SK-N-SH treated with all-trans-retinoic acid at 6 μM for 48 hours (cell line): ENCODE results near the gene REXO1.

Experiments
- ATAC-seq: fragments of 200-7000 bp; cut with Tn5 transposase; 3 replicates; pipeline ENCODE4 v1.9.1; 2020; ENCODE audit warnings: mild to moderate bottlenecking, moderate library complexity
- ARNTL ChIP-seq: fragments of 450-650 bp; formaldehyde crosslinking; IDR thresholded peaks from 2 replicates; pipeline ENCODE4 v1.5.0; 2020; ENCODE audit warnings: low read depth, mild to moderate bottlenecking, moderate library complexity, borderline replicate concordance
- BACH2 ChIP-seq: fragments of 250-450 bp; sonication (Bioruptor Pico); IDR thresholded peaks from 2 replicates; pipeline ENCODE4 v1.9.0; 2021; ENCODE audit warnings: mild to moderate bottlenecking, borderline replicate concordance
- CREB5 ChIP-seq: fragments of 250-450 bp; sonication (Bioruptor Pico); IDR thresholded peaks from 2 replicates; pipeline ENCODE4 v1.5.1; 2020; ENCODE audit warnings: low read depth, mild to moderate bottlenecking, moderate library complexity
- ESRRG ChIP-seq: fragments of 250-450 bp; sonication (Bioruptor Pico); IDR thresholded peaks from 2 replicates; pipeline ENCODE4 v1.6.1; 2021; ENCODE audit warnings: mild to moderate bottlenecking
- GLIS3 ChIP-seq: fragments of 250-450 bp; sonication (Bioruptor Pico); IDR thresholded peaks from 2 replicates; pipeline ENCODE4 v1.5.0; 2020; ENCODE audit warnings: mild to moderate bottlenecking, moderate library complexity
- ISL1 ChIP-seq: fragments of 250-450 bp; sonication (Bioruptor Pico); IDR thresholded peaks from 2 replicates; pipeline ENCODE4 v2.1.2; 2022; ENCODE audit warnings: mild to moderate bottlenecking, moderate library complexity
- PATZ1 ChIP-seq: fragments of 250-450 bp; sonication (Bioruptor Pico); IDR thresholded peaks from 2 replicates; pipeline ENCODE4 v1.8.0; 2020; ENCODE audit warnings: mild to moderate bottlenecking, moderate library complexity, borderline replicate concordance
- PPARA ChIP-seq: fragments of 250-450 bp; sonication (Bioruptor Pico); IDR thresholded peaks from 2 replicates; pipeline ENCODE4 v1.5.0; 2020; ENCODE audit warnings: mild to moderate bottlenecking, borderline replicate concordance
- RARB ChIP-seq: fragments of 250-450 bp; sonication (Bioruptor Pico); IDR thresholded peaks from 2 replicates; pipeline ENCODE4 v1.8.0; 2021; ENCODE audit warnings: mild to moderate bottlenecking, moderate library complexity
- SNAI2 ChIP-seq: fragments of 250-450 bp; sonication (Bioruptor Pico); IDR thresholded peaks from 2 replicates; pipeline ENCODE4 v1.5.0; 2020; ENCODE audit warnings: mild to moderate bottlenecking, moderate library complexity
- TCF4 ChIP-seq: fragments of 250-450 bp; sonication (Bioruptor Pico); IDR thresholded peaks from 2 replicates; pipeline ENCODE4 v1.8.0; 2021; ENCODE audit warnings: mild to moderate bottlenecking, moderate library complexity, borderline replicate concordance
- TSHZ2 ChIP-seq: fragments of 250-450 bp; sonication (Bioruptor Pico); IDR thresholded peaks from 2 replicates; pipeline ENCODE4 v1.5.0; 2020; ENCODE audit warnings: mild to moderate bottlenecking, moderate library complexity
- ZC3H10 ChIP-seq: fragments of 250-450 bp; sonication (Bioruptor Pico); IDR thresholded peaks from 2 replicates; pipeline ENCODE4 v1.5.1; 2021; ENCODE audit warnings: mild to moderate bottlenecking, moderate library complexity
- ZFP3 ChIP-seq: fragments of 250-450 bp; sonication (Bioruptor Pico); IDR thresholded peaks from 2 replicates; pipeline ENCODE4 v1.5.0; 2020; ENCODE audit warnings: mild to moderate bottlenecking, moderate library complexity
- ZFP30 ChIP-seq: fragments of 450-650 bp; formaldehyde crosslinking; IDR thresholded peaks from 2 replicates; pipeline ENCODE4 v1.5.0; 2022; ENCODE audit warnings: mild to moderate bottlenecking, moderate library complexity
- ZNF565 ChIP-seq: fragments of 450-650 bp; formaldehyde crosslinking; conservative IDR thresholded peaks from 2 replicates; pipeline ENCODE4 v1.5.0; 2020; ENCODE audit warnings: low read depth, mild to moderate bottlenecking, moderate library complexity
- ZNF70 ChIP-seq: fragments of 450-650 bp; formaldehyde crosslinking; IDR thresholded peaks from 2 replicates; pipeline ENCODE4 v1.5.0; 2020; ENCODE audit warnings: mild to moderate bottlenecking, moderate library complexity
- ZNF8 ChIP-seq: fragments of 450-650 bp; formaldehyde crosslinking; IDR thresholded peaks from 2 replicates; pipeline ENCODE4 v1.5.0; 2020; ENCODE audit warnings: mild to moderate bottlenecking, moderate library complexity
- TF ChIP-seq, protein P1 (sequence below): fragments of 250-450 bp; sonication (Bioruptor Pico); IDR thresholded peaks from 2 replicates; pipeline ENCODE4 v1.5.1; 2021; ENCODE audit warnings: mild to moderate bottlenecking, moderate library complexity
- TF ChIP-seq, protein P2 (sequence below): fragments of 250-450 bp; sonication (Bioruptor Pico); IDR thresholded peaks from 2 replicates; pipeline ENCODE4 v1.8.0; 2021; ENCODE audit warnings: low read depth, mild to moderate bottlenecking, moderate library complexity, borderline replicate concordance

REXO1 gene

GRCh38 chr19:1807030-1807694 is 41.1 kb downstream of the REXO1 start:
- TF ChIP-seq GLIS3, result no peak
- TF ChIP-seq ZNF565 (CRISPR knock-in tag), result no peak
- TF ChIP-seq RARB, result no peak
- no peak for TF ChIP-seq ZFP30 (CRISPR knock-in tag)
- no peak for TF ChIP-seq ESRRG (CRISPR knock-in tag)
- no peak for TF ChIP-seq TCF4 (CRISPR knock-in tag)
- no peak for TF ChIP-seq PATZ1
- TF ChIP-seq ISL1 (CRISPR knock-in tag), result no peak
- TF ChIP-seq ZNF70 (CRISPR knock-in tag), result no peak
- TF ChIP-seq PPARA (CRISPR knock-in tag), result no peak
- no peak for TF ChIP-seq ARNTL
- TF ChIP-seq, protein P1, sequence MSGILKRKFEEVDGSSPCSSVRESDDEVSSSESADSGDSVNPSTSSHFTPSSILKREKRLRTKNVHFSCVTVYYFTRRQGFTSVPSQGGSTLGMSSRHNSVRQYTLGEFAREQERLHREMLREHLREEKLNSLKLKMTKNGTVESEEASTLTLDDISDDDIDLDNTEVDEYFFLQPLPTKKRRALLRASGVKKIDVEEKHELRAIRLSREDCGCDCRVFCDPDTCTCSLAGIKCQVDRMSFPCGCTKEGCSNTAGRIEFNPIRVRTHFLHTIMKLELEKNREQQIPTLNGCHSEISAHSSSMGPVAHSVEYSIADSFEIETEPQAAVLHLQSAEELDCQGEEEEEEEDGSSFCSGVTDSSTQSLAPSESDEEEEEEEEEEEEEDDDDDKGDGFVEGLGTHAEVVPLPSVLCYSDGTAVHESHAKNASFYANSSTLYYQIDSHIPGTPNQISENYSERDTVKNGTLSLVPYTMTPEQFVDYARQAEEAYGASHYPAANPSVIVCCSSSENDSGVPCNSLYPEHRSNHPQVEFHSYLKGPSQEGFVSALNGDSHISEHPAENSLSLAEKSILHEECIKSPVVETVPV (CRISPR knock-in tag), result no peak
- no peak for TF ChIP-seq TSHZ2 (CRISPR knock-in tag)
- TF ChIP-seq ZFP3 (CRISPR knock-in tag), result no peak
- TF ChIP-seq BACH2 (CRISPR knock-in tag), result no peak
- no peak for TF ChIP-seq CREB5 (CRISPR knock-in tag)
- TF ChIP-seq, protein P2, sequence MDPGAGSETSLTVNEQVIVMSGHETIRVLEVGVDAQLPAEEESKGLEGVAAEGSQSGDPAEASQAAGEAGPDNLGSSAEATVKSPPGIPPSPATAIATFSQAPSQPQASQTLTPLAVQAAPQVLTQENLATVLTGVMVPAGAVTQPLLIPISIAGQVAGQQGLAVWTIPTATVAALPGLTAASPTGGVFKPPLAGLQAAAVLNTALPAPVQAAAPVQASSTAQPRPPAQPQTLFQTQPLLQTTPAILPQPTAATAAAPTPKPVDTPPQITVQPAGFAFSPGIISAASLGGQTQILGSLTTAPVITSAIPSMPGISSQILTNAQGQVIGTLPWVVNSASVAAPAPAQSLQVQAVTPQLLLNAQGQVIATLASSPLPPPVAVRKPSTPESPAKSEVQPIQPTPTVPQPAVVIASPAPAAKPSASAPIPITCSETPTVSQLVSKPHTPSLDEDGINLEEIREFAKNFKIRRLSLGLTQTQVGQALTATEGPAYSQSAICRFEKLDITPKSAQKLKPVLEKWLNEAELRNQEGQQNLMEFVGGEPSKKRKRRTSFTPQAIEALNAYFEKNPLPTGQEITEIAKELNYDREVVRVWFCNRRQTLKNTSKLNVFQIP (CRISPR knock-in tag), result no peak
- TF ChIP-seq SNAI2 (CRISPR knock-in tag), result no peak
- no peak for ATAC-seq

DNA sequence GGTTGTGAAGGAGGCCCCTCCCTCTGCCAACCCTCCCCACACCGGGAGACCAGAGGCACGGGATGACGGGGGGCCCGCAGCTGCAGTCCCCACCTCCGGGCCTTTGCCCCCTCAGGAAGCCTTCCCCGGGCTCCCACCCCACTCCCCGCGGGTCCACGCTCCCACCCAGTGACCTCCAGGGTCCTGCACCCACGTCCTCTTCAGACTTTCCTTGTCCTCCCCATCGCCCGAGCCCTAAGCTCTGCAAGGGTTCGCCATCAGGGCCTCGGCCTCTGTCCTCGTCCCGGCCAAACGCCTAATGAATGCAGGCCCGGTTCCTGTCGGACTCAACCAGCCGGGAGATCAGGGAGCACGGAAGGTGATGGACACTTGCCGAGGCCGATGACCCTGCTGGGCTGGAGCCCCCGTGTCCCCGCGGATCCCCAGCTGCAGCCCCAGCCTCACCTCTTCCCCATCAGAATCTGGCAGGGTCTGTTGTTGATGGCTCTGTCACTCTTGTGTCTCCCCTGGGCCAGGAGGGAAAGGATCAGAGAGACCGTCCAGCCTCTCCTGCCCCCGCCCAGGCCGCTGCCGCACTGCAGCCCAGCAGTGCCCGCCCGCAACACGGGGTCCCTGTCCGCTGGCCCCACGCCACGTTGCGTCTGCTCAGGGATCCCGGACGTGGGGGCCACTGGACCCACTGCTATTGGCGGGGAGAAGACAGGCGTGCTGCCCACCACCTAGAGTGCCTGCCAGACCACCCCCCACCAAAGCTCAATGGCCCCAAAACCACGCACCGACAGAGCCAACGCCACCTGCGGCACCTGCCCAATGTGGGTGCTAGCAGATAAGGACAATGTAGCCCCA is 41.9 kb downstream of the REXO1 start:
- TF ChIP-seq ZFP30 (CRISPR knock-in tag) (no peak), TSHZ2 (CRISPR knock-in tag) (no peak), TCF4 (CRISPR knock-in tag) (no peak), ARNTL (no peak), ZNF70 (CRISPR knock-in tag) (no peak), BACH2 (CRISPR knock-in tag) (no peak), ZC3H10 (CRISPR knock-in tag) (no peak), ZNF8 (no peak), SNAI2 (CRISPR knock-in tag) (no peak), ISL1 (CRISPR knock-in tag) (no peak), ZNF565 (CRISPR knock-in tag) (no peak), PPARA (CRISPR knock-in tag) (no peak), ESRRG (CRISPR knock-in tag) (no peak)
- ATAC-seq, result no peak
